IMR-90 (cell line): Measurements from ENCODE around the gene CIITA. TPM values are rescaled to one million over a fixed set of nuclear protein-coding genes. Genes with fewer than 3 reads are reported as not detected.
A peak's percentile ranks its signal among the peaks of the same experiment; 100 is the strongest.

Source experiments
- ATAC-seq: fragments of 200-7000 bp; cut with Tn5 transposase; 2 replicates; pipeline ENCODE4 v1.9.1; 2020; ENCODE audit warnings: low read depth, mild to moderate bottlenecking, moderate library complexity
- BruUV-seq: library from RNA; stranded (reverse); fragments of 400-500 nt; replicated peaks from 2 replicates; lab custom pipeline; 2021; lab: Mats Ljungman, UMichigan
- CTCF ChIA-PET: fragments of 300-600 bp; formaldehyde crosslinking; extraction: SDS; loops from one replicate; lab custom pipeline; 2021; ENCODE audit warnings: antibody characterized with exemption; lab: Yijun Ruan, JAX
- POLR2A ChIA-PET: fragments of 300-600 bp; sonication (Branson Sonifier 250); formaldehyde crosslinking; loops from one replicate; lab custom pipeline; 2022; ENCODE audit warnings: antibody characterized with exemption; ENCODE audit not compliant: unreplicated experiment; lab: Charles Lee
- DNase-seq: peaks from one replicate; pipeline ENCODE4 v3.0.0; 2013
- H2AFZ ChIP-seq: replicated peaks from 2 replicates; pipeline ENCODE3; 2013; ENCODE audit warnings: low read length, mild to moderate bottlenecking; ENCODE audit not compliant: poor library complexity
- H2AK5ac ChIP-seq: 2 replicates; pipeline ENCODE4 v1.6.1; 2013; ENCODE audit warnings: low read depth, low read length, inconsistent platforms
- H2AK9ac ChIP-seq: replicated peaks from 2 replicates; pipeline ENCODE3; 2013; ENCODE audit warnings: mild to moderate bottlenecking, low read depth, low read length, moderate library complexity; ENCODE audit not compliant: poor library complexity
- H2BK120ac ChIP-seq: 2 replicates; pipeline ENCODE4 v1.6.1; 2013; ENCODE audit warnings: low read depth, low read length, inconsistent platforms
- H2BK15ac ChIP-seq: 3 replicates; pipeline ENCODE4 v1.6.1; 2013; ENCODE audit warnings: low read depth, low read length, inconsistent platforms
- H2BK20ac ChIP-seq: 2 replicates; pipeline ENCODE4 v1.6.1; 2013; ENCODE audit warnings: low read depth, mild to moderate bottlenecking, inconsistent platforms, low read length, moderate library complexity
- H2BK5ac ChIP-seq: 2 replicates; pipeline ENCODE4 v1.6.1; 2013; ENCODE audit warnings: mild to moderate bottlenecking, low read depth, low read length, inconsistent platforms; ENCODE audit not compliant: poor library complexity, severe bottlenecking
- H3K14ac ChIP-seq: replicated peaks from 2 replicates; pipeline ENCODE4 v1.6.1; 2013; ENCODE audit warnings: low read depth, low read length, inconsistent platforms
- H3K18ac ChIP-seq: 2 replicates; pipeline ENCODE4 v1.6.1; 2013; ENCODE audit warnings: low read depth, low read length, control low read depth
- H3K23ac ChIP-seq: 2 replicates; pipeline ENCODE4 v1.6.1; 2013; ENCODE audit warnings: low read depth, low read length, inconsistent platforms
- H3K27ac ChIP-seq: 2 replicates; pipeline ENCODE4 v1.5.1; 2013; ENCODE audit warnings: mild to moderate bottlenecking, control low read depth, low read length; ENCODE audit not compliant: insufficient read depth
- H3K27me3 ChIP-seq: 2 replicates; pipeline ENCODE4 v1.6.1; 2013; ENCODE audit warnings: low read length; ENCODE audit not compliant: control insufficient read depth, insufficient read depth
- H3K36me3 ChIP-seq: 2 replicates; pipeline ENCODE4 v1.6.1; 2013; ENCODE audit warnings: low read length, mixed read lengths; ENCODE audit not compliant: control insufficient read depth, insufficient read depth
- H3K4ac ChIP-seq: 2 replicates; pipeline ENCODE4 v1.6.1; 2013; ENCODE audit warnings: low read depth, low read length, inconsistent platforms
- H3K4me1 ChIP-seq: 2 replicates; pipeline ENCODE4 v1.6.1; 2013; ENCODE audit warnings: low read length, mixed read lengths; ENCODE audit not compliant: control insufficient read depth, insufficient read depth
- H3K4me2 ChIP-seq: 2 replicates; pipeline ENCODE4 v1.6.1; 2013; ENCODE audit warnings: low read depth, mild to moderate bottlenecking, control low read depth, low read length, moderate library complexity
- H3K4me3 ChIP-seq: 2 replicates; pipeline ENCODE4 v1.5.1; 2013; ENCODE audit warnings: low read depth, mild to moderate bottlenecking, control low read depth, low read length, moderate library complexity; ENCODE audit not compliant: insufficient read depth
- H3K56ac ChIP-seq: 2 replicates; pipeline ENCODE4 v1.6.1; 2013; ENCODE audit warnings: low read length, inconsistent platforms; ENCODE audit not compliant: insufficient read depth; ENCODE audit errors: extremely low read depth
- H3K79me1 ChIP-seq, 2 experiments: 2 replicates each; pipeline ENCODE4 v1.6.1; 2013; ENCODE audit warnings: low read length in 2 of 2, inconsistent platforms in 1 of 2, low read depth in 1 of 2
- H3K9ac ChIP-seq: 2 replicates; pipeline ENCODE4 v1.6.1; 2013; ENCODE audit warnings: low read depth, low read length, control low read depth
- H3K9me1 ChIP-seq: 2 replicates; pipeline ENCODE4 v1.6.1; 2013; ENCODE audit warnings: low read length, inconsistent platforms; ENCODE audit not compliant: insufficient read depth
- H3K9me3 ChIP-seq: 2 replicates; pipeline ENCODE4 v1.6.1; 2013; ENCODE audit warnings: low read length; ENCODE audit not compliant: control insufficient read depth, insufficient read depth
- H4K20me1 ChIP-seq: 2 replicates; pipeline ENCODE4 v1.6.1; 2013; ENCODE audit warnings: low read length, inconsistent platforms; ENCODE audit not compliant: insufficient read depth
- H4K5ac ChIP-seq: 2 replicates; pipeline ENCODE4 v1.6.1; 2013; ENCODE audit warnings: mild to moderate bottlenecking, low read depth, low read length, control low read depth
- H4K8ac ChIP-seq, 2 experiments: 2 replicates each; pipeline ENCODE4 v1.6.1; 2013; ENCODE audit warnings: low read depth in 2 of 2, low read length in 2 of 2, control low read depth in 1 of 2, inconsistent platforms in 1 of 2
- H4K91ac ChIP-seq: 2 replicates; pipeline ENCODE4 v1.6.1; 2013; ENCODE audit warnings: low read depth, low read length, inconsistent platforms; ENCODE audit not compliant: insufficient read depth
- BHLHE40 ChIP-seq: fragments of 150-350 bp; IDR thresholded peaks from 2 replicates; pipeline ENCODE4 v1.6.1; 2016; ENCODE audit warnings: mild to moderate bottlenecking, low read depth, low read length
- CEBPB ChIP-seq: IDR thresholded peaks from 2 replicates; pipeline ENCODE4 v1.6.1; 2012; ENCODE audit warnings: low read depth, low read length, improper control_type of control experiment
- CHD1 ChIP-seq: IDR thresholded peaks from 2 replicates; pipeline ENCODE4 v1.6.1; 2012; ENCODE audit warnings: low read depth, low read length, improper control_type of control experiment
- CTCF ChIP-seq: conservative IDR thresholded peaks from 2 replicates; pipeline ENCODE4 v1.5.1; 2012; ENCODE audit warnings: mild to moderate bottlenecking, low read depth, low read length, improper control_type of control experiment
- ELK1 ChIP-seq: fragments of 150-350 bp; IDR thresholded peaks from 2 replicates; pipeline ENCODE4 v1.6.1; 2016; ENCODE audit warnings: low read depth, mild to moderate bottlenecking, low read length, moderate library complexity, borderline replicate concordance
- FOS ChIP-seq: fragments of 150-350 bp; IDR thresholded peaks from 2 replicates; pipeline ENCODE4 v1.6.1; 2016; ENCODE audit warnings: low read depth, low read length
- MAFK ChIP-seq: IDR thresholded peaks from 2 replicates; pipeline ENCODE4 v1.6.1; 2012; ENCODE audit warnings: low read depth, low read length, improper control_type of control experiment
- MAZ ChIP-seq: IDR thresholded peaks from 2 replicates; pipeline ENCODE4 v1.6.1; 2012; ENCODE audit warnings: low read depth, mild to moderate bottlenecking, low read length, improper control_type of control experiment, moderate library complexity, borderline replicate concordance
- MXI1 ChIP-seq: IDR thresholded peaks from 2 replicates; pipeline ENCODE4 v1.6.1; 2012; ENCODE audit warnings: low read depth, mild to moderate bottlenecking, low read length, moderate library complexity, borderline replicate concordance
- NFE2L2 ChIP-seq: fragments of 150-350 bp; IDR thresholded peaks from 2 replicates; pipeline ENCODE4 v1.6.1; 2016; ENCODE audit warnings: low read depth, mild to moderate bottlenecking, low read length
- POLR2A ChIP-seq: IDR thresholded peaks from 2 replicates; pipeline ENCODE4 v1.6.1; 2012; ENCODE audit warnings: mild to moderate bottlenecking, low read depth, low read length
- RAD21 ChIP-seq: IDR thresholded peaks from 2 replicates; pipeline ENCODE4 v1.6.1; 2012; ENCODE audit warnings: low read length, improper control_type of control experiment
- RFX5 ChIP-seq: IDR thresholded peaks from 2 replicates; pipeline ENCODE4 v1.8.0; 2012; ENCODE audit warnings: low read depth, mild to moderate bottlenecking, low read length, moderate library complexity
- SMC3 ChIP-seq: fragments of 150-350 bp; IDR thresholded peaks from 2 replicates; pipeline ENCODE4 v1.6.1; 2016; ENCODE audit warnings: low read depth, mild to moderate bottlenecking, antibody characterized with exemption, low read length, moderate library complexity
- USF2 ChIP-seq: fragments of 150-350 bp; IDR thresholded peaks from 2 replicates; pipeline ENCODE4 v1.6.1; 2017; ENCODE audit warnings: mild to moderate bottlenecking, antibody characterized with exemption, low read length, low read depth
- WGBS, 2 experiments: methylation state at CpG; one replicate each; pipeline versions ENCODE4 v1.1.5 to v1.1.7; 2013; ENCODE audit warnings: missing lambda C conversion rate in 2 of 2; ENCODE audit not compliant: insufficient read length in 1 of 2; ENCODE audit errors: extremely low coverage in 2 of 2; 5-methylcytosine and 5-hydroxymethylcytosine counted together
- dilution Hi-C: fragments of 300-500 bp; cut with HindIII; formaldehyde crosslinking; loops from one replicate; pipeline ENCODE4 v1.14.3; 2018; ENCODE audit warnings: low sequenced_read_pairs; ENCODE audit not compliant: unreplicated experiment
- in situ Hi-C: fragments of 300-500 bp; cut with MboI; formaldehyde crosslinking; loops from 3 replicates; pipeline ENCODE4 v1.14.3; 2019; ENCODE audit warnings: low sequenced_read_pairs, inconsistent platforms, mixed read lengths
- intact Hi-C: fragments of 100-400 bp; cut with micrococcal nuclease; formaldehyde crosslinking; loops from 2 replicates; pipeline ENCODE4 v1.10.0; 2022
- polyA plus RNA-seq, 3 experiments: library from polyadenylated mRNA; depleted of rRNA; stranded (reverse); fragments of >200 nt; gene quantifications; 2 replicates each; pipeline ENCODE4 v1.2.3, GENCODE V29; 2012; ENCODE audit warnings: low replicate concordance in 1 of 3
- total RNA-seq: library from RNA; depleted of rRNA; stranded (reverse); fragments of >200 nt; gene quantifications from 2 replicates; pipeline ENCODE4 v1.2.3, GENCODE V29; 2012

Gene CIITA
- total and polyA plus RNA-seq, 2 of the 4 experiments (the other 2 are of a cell fraction) = 0.10 TPM; not detected in 1

GRCh38 chr16:10827691-10828341, 49.2 kb upstream of the CIITA start:
- Histone ChIP-seq H2AK9ac (peak overlapping the region; percentile 23), H3K79me1 (no peaks in the 10 kb centered on the region), H3K14ac (no peak overlapping the region; the same call in 1 of the 2 replicates), H3K4me2 (no peak overlapping the region; the same call in 1 of the 2 replicates), H2BK15ac (no peak overlapping the region), H4K91ac (no peak overlapping the region), H3K18ac (no peak overlapping the region; the same call in 1 of the 2 replicates), H3K4ac (no peak overlapping the region), H3K56ac (no peak overlapping the region), H4K5ac (no peak overlapping the region; the same call in 1 of the 2 replicates), H2BK120ac (no peak overlapping the region), H4K20me1 (no peaks in the 10 kb centered on the region), H4K8ac (no peak overlapping the region), H3K9me3 (no peaks in the 10 kb centered on the region), H3K27ac (peak overlapping the region; percentile 13; the same call in 1 of the 2 replicates), H3K4me1 (peaks cover 13% of the 10 kb centered on the region; the same call in 1 of the 2 replicates), H3K4me3 (no peak overlapping the region), H2AFZ (peak overlapping the region; percentile 84), H2AK5ac (no peak overlapping the region), H3K23ac (no peak overlapping the region), H2BK5ac (no peak overlapping the region), H3K9me1 (no peaks in the 10 kb centered on the region), H3K36me3 (no peaks in the 10 kb centered on the region), H3K27me3 (peaks cover 7% of the 10 kb centered on the region; the same call in 1 of the 2 replicates), H3K9ac (no peak overlapping the region; the same call in 1 of the 2 replicates), H2BK20ac (no peak overlapping the region)
- in situ Hi-C loops = no loop called here
- intact Hi-C loops = no loop called here
- DNase-seq (peak; percentile 86), ATAC-seq (peak; percentile 85)
- BruUV-seq = no TSS peak
- dilution Hi-C loops = no loop called here
- 8% methylated on average over 7 of the region's 11 CpGs; no CpG with 5 or more reads in 1 of the 2 experiments for WGBS, 2 experiments
- ChIA-PET POLR2A (no interaction called here), CTCF (no interaction called here)
- TF ChIP-seq POLR2A = no peak
- TF ChIP-seq SMC3 = no peak
- no peak for TF ChIP-seq MAFK
- TF ChIP-seq RAD21 = no peak
- TF ChIP-seq RFX5 = no peak
- no peak for TF ChIP-seq BHLHE40
- TF ChIP-seq MXI1 = no peak
- no peak for TF ChIP-seq CTCF
- no peak for TF ChIP-seq ELK1
- no peak for TF ChIP-seq CEBPB
- TF ChIP-seq USF2 = no peak
- no peak for TF ChIP-seq FOS
- no peak for TF ChIP-seq NFE2L2
- no peak for TF ChIP-seq CHD1
- no peak for TF ChIP-seq MAZ
